Measurements from ENCODE around the gene SVIP. TPM values are rescaled to one million over a fixed set of nuclear protein-coding genes. Genes with fewer than 3 reads are reported as not detected.

SVIP gene
- total and polyA plus RNA-seq, 4 donors, result 2.7 to 7.2 (median 4.8) TPM

- H3K27me3 ChIP-seq (ENCODE audit: control insufficient read depth in 4 of 4, insufficient read depth in 4 of 4, low read length in 3 of 4), result no peaks in the 10 kb centered on the region
- TF ChIP-seq RAD21 (IDR thresholded peaks at IDR 0.05) (peak; percentile 89 to 90), CTCF (IDR thresholded peaks at IDR 0.05; ENCODE audit: low read depth, low read length, missing input control) (peak; percentile 72), FOXA1 (IDR thresholded peaks at IDR 0.05) (no peak), JUND (IDR thresholded peaks at IDR 0.05) (no peak), HNF4A (conservative IDR thresholded peaks at IDR 0.05) (no peak), REST (IDR thresholded peaks at IDR 0.05) (no peak)
- H3K36me3 ChIP-seq (ENCODE audit: control insufficient read depth in 4 of 4, insufficient read depth in 3 of 4, low read depth in 1 of 4, low read length in 3 of 4), result peaks cover 0 to 3% (median 0%) of the 10 kb centered on the region in 4 donors
- 33% methylated on average over 9 of the region's 9 CpGs for WGBS
- peak overlapping the region in 1 of 2 donors; percentile 38 for H3K9ac ChIP-seq (ENCODE audit: low read depth in 1 of 2, low read length in 2 of 2)
- no peak overlapping the region for H3K4me3 ChIP-seq (ENCODE audit: low read depth in 1 of 3, low read length in 3 of 3)
- peaks cover 0 to 4% (median 0%) of the 10 kb centered on the region in 4 donors for H3K4me1 ChIP-seq (ENCODE audit: control insufficient read depth in 4 of 4, insufficient read depth in 4 of 4, low read length in 3 of 4)
- no peaks in the 10 kb centered on the region for H3K9me3 ChIP-seq (ENCODE audit: control insufficient read depth in 4 of 4, low read length in 3 of 4)
- no peak overlapping the region for H3K27ac ChIP-seq (ENCODE audit: low read depth in 1 of 2, low read length in 2 of 2)
- no peak for DNase-seq (ENCODE audit: low spot score)
These were observed 41.9 kb downstream of the SVIP start for GRCh38 chr11:22787551-22788162.

GRCh38 chr11:22787055-22787454 lies 42.5 kb downstream of the SVIP start:
- H3K27me3 ChIP-seq (ENCODE audit: control insufficient read depth in 4 of 4, insufficient read depth in 4 of 4, low read length in 3 of 4), result no peaks in the 10 kb centered on the region
- no peak for DNase-seq (ENCODE audit: low spot score)
- TF ChIP-seq EGR1 (IDR thresholded peaks at IDR 0.05; ENCODE audit: low read depth in 2 of 2) (no peak), CTCF (IDR thresholded peaks at IDR 0.05; ENCODE audit: low read depth, low read length, missing input control) (no peak), ZBTB33 (IDR thresholded peaks at IDR 0.05) (no peak), SP1 (IDR thresholded peaks at IDR 0.05) (no peak), REST (IDR thresholded peaks at IDR 0.05) (no peak), JUND (IDR thresholded peaks at IDR 0.05) (no peak), HNF4A (conservative IDR thresholded peaks at IDR 0.05) (no peak)
- peaks cover 0 to 3% (median 0%) of the 10 kb centered on the region in 4 donors for H3K36me3 ChIP-seq (ENCODE audit: control insufficient read depth in 4 of 4, insufficient read depth in 3 of 4, low read depth in 1 of 4, low read length in 3 of 4)
- WGBS, result 65% methylated on average over 2 of the region's 2 CpGs
- no peaks in the 10 kb centered on the region for H3K9me3 ChIP-seq (ENCODE audit: control insufficient read depth in 4 of 4, low read length in 3 of 4)
- no peak overlapping the region for H3K27ac ChIP-seq (ENCODE audit: low read depth in 1 of 2, low read length in 2 of 2)
- peaks cover 0 to 4% (median 0%) of the 10 kb centered on the region in 4 donors for H3K4me1 ChIP-seq (ENCODE audit: control insufficient read depth in 4 of 4, insufficient read depth in 4 of 4, low read length in 3 of 4)
- no peak overlapping the region for H3K4me3 ChIP-seq (ENCODE audit: low read depth in 1 of 3, low read length in 3 of 3)
- peak overlapping the region in 1 of 2 donors; percentile 38 for H3K9ac ChIP-seq (ENCODE audit: low read depth in 1 of 2, low read length in 2 of 2)
